GM18508 (cell line): ENCODE results near the gene UNC45A.
A peak's percentile ranks its signal among the peaks of the same experiment; 100 is the strongest.
"Not testable (repeated sequence)": the region's sequence is repeated elsewhere in the genome, so short reads cannot be mapped to it uniquely, and the experiment has no call there.

Experiments
- ATAC-seq: cut with Tn5 transposase; IDR thresholded peaks from one replicate; pipeline ENCODE4 v1.9.1; 2021; ENCODE audit warnings: moderate number of reproducible peaks; ENCODE audit not compliant: insufficient read depth, unreplicated experiment

Gene UNC45A

GRCh38 chr15:90934949-90935751, at the start of gene UNC45A:
Gene UNC45A (plus strand): TSS chr15:90935285. CDS start chr15:90935325, 40 bp downstream.
- peak; percentile 29 for ATAC-seq

GRCh38 chr15:90885432-90886290, 49.4 kb upstream of the UNC45A start:
- ATAC-seq, result no peak

- ATAC-seq, result no peak
These were observed 48.8 kb upstream of the UNC45A start for GRCh38 chr15:90886291-90886614.

- ATAC-seq, result no peak
These were observed 48.0 kb upstream of the UNC45A start for GRCh38 chr15:90887037-90887481.

- ATAC-seq, result no peak
These were observed 45.8 kb upstream of the UNC45A start for GRCh38 chr15:90889313-90889730.

- no peak for ATAC-seq
These were observed 45.2 kb upstream of the UNC45A start for GRCh38 chr15:90889736-90890456.

GRCh38 chr15:90890839-90891238, 44.2 kb upstream of the UNC45A start:
- no peak for ATAC-seq

- ATAC-seq, result no peak
These were observed 43.6 kb upstream of the UNC45A start for GRCh38 chr15:90891346-90891949.

GRCh38 chr15:90892023-90892422, 43.1 kb upstream of the UNC45A start:
- no peak for ATAC-seq

- no peak for ATAC-seq
These were observed 42.4 kb upstream of the UNC45A start for GRCh38 chr15:90892498-90893174.

- no peak for ATAC-seq
These were observed 41.7 kb upstream of the UNC45A start for GRCh38 chr15:90893175-90894090.

GRCh38 chr15:90895571-90896117, 39.4 kb upstream of the UNC45A start:
- ATAC-seq, result no peak

GRCh38 chr15:90897131-90897655, 37.9 kb upstream of the UNC45A start:
- ATAC-seq, result not testable (repeated sequence)

GRCh38 chr15:90901175-90902039, 33.7 kb upstream of the UNC45A start:
- no peak for ATAC-seq

GRCh38 chr15:90902040-90902839, 32.8 kb upstream of the UNC45A start:
- ATAC-seq, result peak; percentile 45
